NT2/D1 (cell line): ENCODE results near the gene PIGK.

Experiments used
- YY1 ChIP-seq: IDR thresholded peaks from 2 replicates; pipeline ENCODE4 v1.6.1; 2011; ENCODE audit not compliant: insufficient read length, insufficient read depth
- ZNF274 ChIP-seq: IDR thresholded peaks from 2 replicates; pipeline ENCODE4 v1.6.1; 2011; ENCODE audit warnings: mild to moderate bottlenecking, low read depth, low read length

DNA sequence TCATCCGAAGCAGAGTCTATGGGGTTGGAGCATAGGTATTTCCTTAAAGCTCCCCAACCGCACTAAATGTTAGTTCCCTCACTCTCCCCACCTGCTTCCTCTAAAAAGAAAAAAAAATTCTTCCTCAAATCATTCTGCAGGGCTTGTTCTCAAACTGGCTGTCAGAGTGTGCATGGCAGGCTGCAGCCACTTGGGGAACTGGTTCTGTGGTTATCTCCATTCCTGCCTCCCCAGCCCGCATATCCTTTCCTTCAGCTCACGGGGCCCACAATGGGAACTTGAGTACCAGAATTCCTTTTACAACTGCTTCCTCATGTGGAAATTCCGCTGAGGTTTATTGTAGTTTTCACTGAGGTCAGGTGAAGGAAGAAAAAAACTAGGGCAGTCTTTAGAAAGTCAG lies 159.2 kb downstream of the PIGK start:
- TF ChIP-seq YY1, result no peak
- TF ChIP-seq ZNF274, result no peak
